Mammary epithelial cell (primary cell): Measurements from ENCODE around the gene USH2A.

ENCODE experiments used
- EZH2 ChIP-seq: IDR thresholded peaks from 2 replicates; pipeline ENCODE4 v1.6.1; 2012; ENCODE audit warnings: low read length, inconsistent platforms, borderline replicate concordance
- TF ChIP-seq, protein P1 (sequence below), 2 donors: IDR thresholded peaks in 1 of 2; conservative IDR thresholded peaks in 1 of 2; 2 replicates each; pipeline ENCODE4 v1.5.1; 2011 to 2012; ENCODE audit warnings: inconsistent platforms in 2 of 2, low read length in 2 of 2, mild to moderate bottlenecking in 2 of 2, control low read depth in 1 of 2, low read depth in 1 of 2; ENCODE audit not compliant: insufficient read depth in 1 of 2; ENCODE audit errors: extremely low read depth in 1 of 2

DNA sequence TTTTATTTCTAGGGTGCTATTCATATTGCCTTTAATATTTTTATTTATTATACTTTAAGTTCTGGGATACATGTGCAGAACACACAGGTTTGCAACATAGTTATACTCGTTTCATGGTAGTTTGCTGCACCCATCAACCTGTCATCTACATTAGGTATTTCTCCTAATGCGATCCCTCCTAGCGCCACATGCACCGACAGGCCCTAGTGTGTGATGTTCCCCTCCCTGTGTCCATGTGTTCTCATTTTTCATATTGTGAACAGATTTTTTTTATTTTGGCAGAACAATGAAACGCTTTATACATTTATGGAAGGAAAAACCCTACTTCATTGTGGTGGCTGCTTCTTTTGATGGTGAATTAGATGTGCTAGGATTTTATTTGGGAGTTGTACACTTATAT is 14.4 kb upstream of the USH2A start:
- TF ChIP-seq, protein P1, sequence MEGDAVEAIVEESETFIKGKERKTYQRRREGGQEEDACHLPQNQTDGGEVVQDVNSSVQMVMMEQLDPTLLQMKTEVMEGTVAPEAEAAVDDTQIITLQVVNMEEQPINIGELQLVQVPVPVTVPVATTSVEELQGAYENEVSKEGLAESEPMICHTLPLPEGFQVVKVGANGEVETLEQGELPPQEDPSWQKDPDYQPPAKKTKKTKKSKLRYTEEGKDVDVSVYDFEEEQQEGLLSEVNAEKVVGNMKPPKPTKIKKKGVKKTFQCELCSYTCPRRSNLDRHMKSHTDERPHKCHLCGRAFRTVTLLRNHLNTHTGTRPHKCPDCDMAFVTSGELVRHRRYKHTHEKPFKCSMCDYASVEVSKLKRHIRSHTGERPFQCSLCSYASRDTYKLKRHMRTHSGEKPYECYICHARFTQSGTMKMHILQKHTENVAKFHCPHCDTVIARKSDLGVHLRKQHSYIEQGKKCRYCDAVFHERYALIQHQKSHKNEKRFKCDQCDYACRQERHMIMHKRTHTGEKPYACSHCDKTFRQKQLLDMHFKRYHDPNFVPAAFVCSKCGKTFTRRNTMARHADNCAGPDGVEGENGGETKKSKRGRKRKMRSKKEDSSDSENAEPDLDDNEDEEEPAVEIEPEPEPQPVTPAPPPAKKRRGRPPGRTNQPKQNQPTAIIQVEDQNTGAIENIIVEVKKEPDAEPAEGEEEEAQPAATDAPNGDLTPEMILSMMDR (conservative IDR thresholded peaks at IDR 0.05 in 1 of 2, IDR thresholded peaks at IDR 0.05 in 1 of 2; ENCODE audit: extremely low read depth in 1 of 2, insufficient read depth in 1 of 2, low read depth in 1 of 2, low read length in 2 of 2) = no peak
- TF ChIP-seq EZH2 = no peak
